Measurements from ENCODE around the gene MSANTD2. TPM values are rescaled to one million over a fixed set of nuclear protein-coding genes. Genes with fewer than 3 reads are reported as not detected.

MSANTD2 gene
- total RNA-seq, 1 donor from 2014 or later, result 10.4 TPM

GRCh38 chr11:124821995-124822730, 22.0 kb upstream of the MSANTD2 start:
- Mint-ChIP-seq H3K9me3 (ENCODE audit: low read depth) (peaks cover 2% of the 10 kb centered on the region), H3K36me3 (ENCODE audit: low read depth) (no peaks in the 10 kb centered on the region), H3K27me3 (ENCODE audit: low read depth) (peaks cover 40% of the 10 kb centered on the region), H3K4me1 (ENCODE audit: low read depth) (no peaks in the 10 kb centered on the region), H3K4me3 (ENCODE audit: unreplicated experiment) (no peak overlapping the region), H3K27ac (ENCODE audit: unreplicated experiment) (no peak overlapping the region)
- no peak for TF ChIP-seq CTCF (IDR thresholded peaks at IDR 0.05)
- no peak for DNase-seq (ENCODE audit: low spot score)

- no peak for DNase-seq (ENCODE audit: low spot score)
- Mint-ChIP-seq H3K4me1 (ENCODE audit: low read depth) (no peaks in the 10 kb centered on the region), H3K9me3 (ENCODE audit: low read depth) (no peaks in the 10 kb centered on the region), H3K27me3 (ENCODE audit: low read depth) (peaks cover 51% of the 10 kb centered on the region), H3K4me3 (ENCODE audit: unreplicated experiment) (no peak overlapping the region), H3K36me3 (ENCODE audit: low read depth) (no peaks in the 10 kb centered on the region), H3K27ac (ENCODE audit: unreplicated experiment) (no peak overlapping the region)
- TF ChIP-seq CTCF (IDR thresholded peaks at IDR 0.05), result no peak
Measured at GRCh38 chr11:124817036-124817435, 16.8 kb upstream of the MSANTD2 start.

GRCh38 chr11:124814739-124815138, 14.5 kb upstream of the MSANTD2 start:
- DNase-seq (ENCODE audit: low spot score), result no peak
- no peak overlapping the region for H3K27ac Mint-ChIP-seq (ENCODE audit: unreplicated experiment)
- TF ChIP-seq CTCF (IDR thresholded peaks at IDR 0.05), result no peak
- H3K27me3 Mint-ChIP-seq (ENCODE audit: low read depth), result peaks cover 42% of the 10 kb centered on the region
- H3K4me3 Mint-ChIP-seq (ENCODE audit: unreplicated experiment), result no peak overlapping the region
- no peaks in the 10 kb centered on the region for H3K9me3 Mint-ChIP-seq (ENCODE audit: low read depth)
- no peaks in the 10 kb centered on the region for H3K36me3 Mint-ChIP-seq (ENCODE audit: low read depth)
- no peaks in the 10 kb centered on the region for H3K4me1 Mint-ChIP-seq (ENCODE audit: low read depth)

DNA sequence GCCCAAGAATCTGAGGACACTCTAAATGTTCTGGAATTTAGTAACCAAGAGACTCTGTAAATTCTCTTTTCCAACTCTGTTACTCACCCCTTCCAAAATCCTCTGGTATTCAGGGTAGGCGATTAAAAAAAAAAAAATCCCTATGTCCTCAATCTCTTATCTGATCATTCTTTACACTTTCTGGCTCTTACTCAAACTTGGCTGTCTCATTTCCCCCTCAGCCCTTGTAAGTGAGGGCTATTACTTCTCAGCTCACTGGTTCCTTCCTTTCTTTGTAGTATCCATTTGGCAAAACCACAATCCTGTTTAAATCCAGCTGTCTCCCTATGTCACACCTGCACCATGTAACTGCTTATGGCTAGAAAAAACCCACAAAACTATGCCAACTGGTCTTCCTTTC, 12.7 kb upstream of the MSANTD2 start:
- Mint-ChIP-seq H3K4me1 (ENCODE audit: low read depth) (no peaks in the 10 kb centered on the region), H3K27me3 (ENCODE audit: low read depth) (peaks cover 32% of the 10 kb centered on the region), H3K27ac (ENCODE audit: unreplicated experiment) (no peak overlapping the region), H3K36me3 (ENCODE audit: low read depth) (no peaks in the 10 kb centered on the region), H3K9me3 (ENCODE audit: low read depth) (no peaks in the 10 kb centered on the region), H3K4me3 (ENCODE audit: unreplicated experiment) (no peak overlapping the region)
- DNase-seq (ENCODE audit: low spot score), result no peak
- TF ChIP-seq CTCF (IDR thresholded peaks at IDR 0.05), result no peak

DNA sequence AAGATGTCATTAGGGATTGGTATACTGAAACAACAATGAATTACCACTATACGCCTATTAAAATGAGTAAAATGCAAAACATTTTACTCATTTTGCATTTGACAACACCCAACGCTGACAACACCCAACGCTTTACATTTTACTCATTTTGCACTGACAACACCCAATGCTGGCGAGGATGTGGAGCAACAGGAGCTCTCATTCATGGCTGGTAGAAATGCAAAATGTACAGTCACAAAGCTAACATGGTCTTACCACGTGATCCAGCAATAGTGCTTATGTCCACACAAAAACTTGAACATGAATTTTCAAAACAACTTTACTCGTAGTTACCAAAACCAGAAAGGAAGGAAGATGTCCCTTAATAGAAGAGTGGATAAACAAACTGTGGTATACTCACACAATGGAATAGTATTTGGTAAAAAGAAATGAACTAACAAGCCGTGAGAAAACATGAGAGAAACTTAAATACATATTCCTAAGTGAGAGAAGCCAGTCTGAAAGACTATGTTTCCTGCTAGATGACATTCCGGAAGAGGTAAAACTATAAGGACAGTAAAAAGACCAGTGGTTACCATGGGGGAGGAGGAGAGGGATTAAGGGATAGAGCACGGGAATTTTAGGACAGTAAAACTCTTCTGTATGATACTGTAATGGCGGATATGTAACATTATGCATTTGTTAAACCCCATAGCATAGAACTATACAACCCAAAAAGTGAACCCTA, 11.4 kb upstream of the MSANTD2 start:
- H3K4me3 Mint-ChIP-seq (ENCODE audit: unreplicated experiment), result no peak overlapping the region
- TF ChIP-seq CTCF (IDR thresholded peaks at IDR 0.05), result no peak
- no peaks in the 10 kb centered on the region for H3K36me3 Mint-ChIP-seq (ENCODE audit: low read depth)
- H3K4me1 Mint-ChIP-seq (ENCODE audit: low read depth), result no peaks in the 10 kb centered on the region
- no peak overlapping the region for H3K27ac Mint-ChIP-seq (ENCODE audit: unreplicated experiment)
- no peaks in the 10 kb centered on the region for H3K9me3 Mint-ChIP-seq (ENCODE audit: low read depth)
- DNase-seq (ENCODE audit: low spot score), result no peak
- peaks cover 20% of the 10 kb centered on the region for H3K27me3 Mint-ChIP-seq (ENCODE audit: low read depth)

Data from chondrocyte (in vitro differentiated cells).